SIG-M5 treated with dmso at 0.1 percent for 504 hours (cell line): ENCODE measurements around the gene ANTKMT.

Source experiments
- DNase-seq: peaks from one replicate; lab custom pipeline; 2025; ENCODE audit not compliant: unreplicated experiment; lab: John Stamatoyannopoulos, UW

The ANTKMT gene

DNA sequence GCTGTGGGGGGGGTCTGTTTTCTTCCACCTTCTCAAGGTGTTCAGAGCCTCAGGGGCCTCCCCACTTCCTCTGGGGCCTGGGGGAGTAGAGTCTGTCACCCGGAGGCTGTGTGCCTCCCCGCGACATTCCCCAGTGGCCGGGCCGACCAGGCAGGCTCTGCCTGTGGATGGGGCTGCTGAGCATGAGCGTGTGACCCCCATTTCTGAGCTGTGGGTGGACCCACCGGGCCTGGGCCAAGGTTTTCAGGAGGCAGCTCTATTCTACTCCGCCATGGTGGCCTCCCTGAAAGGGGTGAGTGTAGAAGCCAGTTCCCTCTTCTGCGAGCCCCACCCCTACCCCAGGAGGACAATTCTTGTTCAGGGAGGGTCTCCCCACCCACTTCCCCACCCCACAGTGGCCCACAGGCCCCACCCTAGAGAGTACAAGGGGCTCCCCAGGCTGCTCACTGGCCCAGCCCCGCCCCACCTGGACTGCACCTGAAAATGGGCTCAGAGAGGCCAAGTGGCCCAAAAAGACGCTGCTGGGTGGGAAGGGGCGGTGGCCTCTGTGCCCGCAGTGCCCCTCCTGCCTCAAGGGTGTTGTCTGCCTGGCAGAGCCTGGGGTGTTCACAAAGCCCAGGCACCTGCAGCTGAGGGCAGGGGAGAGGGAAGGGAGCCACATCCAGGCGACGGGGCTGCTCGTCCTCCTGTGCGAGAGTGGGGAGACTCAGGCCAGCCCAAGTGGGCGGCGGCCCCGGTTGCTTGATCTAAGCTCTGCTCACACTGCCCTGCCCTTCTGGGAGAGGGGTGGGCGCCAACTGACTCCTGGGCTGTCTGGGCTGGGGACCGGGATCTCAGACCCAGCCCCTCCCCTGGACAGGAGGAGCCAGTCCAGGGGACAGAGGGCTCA lies 40.9 kb downstream of the ANTKMT start:
- no peak for DNase-seq

DNA sequence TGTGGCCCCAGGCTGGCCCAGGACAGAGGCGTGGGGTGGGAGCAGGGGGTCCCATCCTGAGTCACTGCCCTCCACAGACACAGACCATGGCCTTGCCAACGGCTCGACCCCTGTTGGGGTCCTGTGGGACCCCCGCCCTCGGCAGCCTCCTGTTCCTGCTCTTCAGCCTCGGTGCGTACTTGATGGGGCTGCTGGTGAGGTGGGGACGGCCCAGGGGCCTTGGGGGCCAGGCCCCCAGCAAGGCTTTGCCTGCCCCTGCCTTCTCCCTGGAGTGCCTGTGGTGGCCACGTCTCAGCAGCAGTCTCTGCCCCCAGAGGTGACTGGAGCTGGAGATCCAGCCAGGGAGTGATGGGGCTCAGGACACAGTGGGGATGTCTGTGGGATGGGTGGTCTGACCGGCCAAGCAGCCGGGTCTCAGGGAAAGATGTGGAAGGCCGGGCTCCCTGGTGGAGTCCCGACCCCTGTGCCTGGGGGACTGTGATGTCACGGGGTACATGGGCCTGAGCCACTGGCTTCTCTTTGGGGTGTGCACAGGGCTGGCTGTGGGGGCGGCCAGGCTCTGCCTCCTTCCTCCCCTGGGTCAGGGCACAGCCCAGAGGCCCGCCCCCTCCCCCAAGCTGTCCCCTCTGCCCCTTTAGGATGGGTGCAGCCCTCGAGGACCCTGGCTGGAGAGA lies 41.8 kb downstream of the ANTKMT start:
- DNase-seq, result no peak

DNA sequence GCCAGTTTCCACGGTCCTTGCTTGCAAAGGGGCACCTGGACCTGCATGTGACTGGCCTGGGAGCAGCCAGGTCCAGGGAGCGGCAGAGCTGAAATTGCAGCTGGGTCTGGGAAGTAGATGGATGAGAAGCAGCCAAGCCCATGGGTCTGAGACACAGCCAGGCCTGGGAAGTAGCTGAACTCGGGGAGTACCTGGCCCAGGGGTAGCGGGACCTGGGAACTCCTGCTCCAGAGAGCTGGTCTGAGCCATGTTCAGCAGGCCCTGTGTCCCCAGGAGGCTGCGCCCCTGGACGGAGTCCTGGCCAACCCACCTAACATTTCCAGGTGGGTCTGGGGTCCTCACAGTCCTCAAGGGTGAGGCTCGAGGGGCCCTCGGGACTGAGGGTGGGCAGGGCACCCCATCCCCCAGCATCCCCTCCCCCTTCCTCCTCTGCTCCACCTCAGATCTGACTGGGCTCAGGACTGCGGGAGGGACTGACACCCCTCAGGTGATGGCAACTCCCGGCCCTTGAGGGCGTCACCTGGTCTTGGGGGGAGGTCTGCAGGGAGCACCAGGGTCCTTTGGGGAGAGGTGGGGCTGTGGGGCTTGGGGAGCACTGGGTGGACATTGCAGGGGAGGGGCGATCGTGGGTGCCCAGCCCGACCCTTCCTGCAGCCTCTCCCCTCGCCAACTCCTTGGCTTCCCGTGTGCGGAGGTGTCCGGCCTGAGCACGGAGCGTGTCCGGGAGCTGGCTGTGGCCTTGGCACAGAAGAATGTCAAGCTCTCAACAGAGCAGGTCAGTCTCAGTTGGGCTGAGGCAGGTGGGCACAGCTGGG lies 42.6 kb downstream of the ANTKMT start:
- DNase-seq, result no peak

DNA sequence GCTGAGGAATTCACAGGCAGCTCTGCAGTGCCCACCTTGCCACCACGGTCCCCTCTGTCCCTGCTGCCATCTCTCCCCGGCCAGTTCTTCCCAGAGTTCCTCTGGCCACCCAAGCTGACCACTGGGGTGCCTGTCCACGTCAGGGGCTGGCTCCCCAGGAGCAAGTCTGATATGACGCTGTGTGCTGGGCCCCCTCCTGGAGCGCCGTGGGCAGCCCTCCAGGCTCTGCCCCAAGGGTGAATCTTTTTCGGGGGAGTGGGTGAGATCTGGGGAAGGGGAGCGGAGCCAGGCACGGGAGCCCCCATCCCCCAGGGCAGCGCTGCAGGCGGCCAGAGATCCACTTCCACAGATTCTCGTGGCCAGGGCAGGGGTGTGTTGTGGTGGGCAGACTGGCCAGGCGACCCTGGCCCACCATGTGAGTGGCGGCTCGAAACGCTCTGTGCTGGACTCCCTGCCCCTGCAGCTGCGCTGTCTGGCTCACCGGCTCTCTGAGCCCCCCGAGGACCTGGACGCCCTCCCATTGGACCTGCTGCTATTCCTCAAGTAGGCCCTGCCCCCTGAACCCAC lies 43.3 kb downstream of the ANTKMT start:
- no peak for DNase-seq

DNA sequence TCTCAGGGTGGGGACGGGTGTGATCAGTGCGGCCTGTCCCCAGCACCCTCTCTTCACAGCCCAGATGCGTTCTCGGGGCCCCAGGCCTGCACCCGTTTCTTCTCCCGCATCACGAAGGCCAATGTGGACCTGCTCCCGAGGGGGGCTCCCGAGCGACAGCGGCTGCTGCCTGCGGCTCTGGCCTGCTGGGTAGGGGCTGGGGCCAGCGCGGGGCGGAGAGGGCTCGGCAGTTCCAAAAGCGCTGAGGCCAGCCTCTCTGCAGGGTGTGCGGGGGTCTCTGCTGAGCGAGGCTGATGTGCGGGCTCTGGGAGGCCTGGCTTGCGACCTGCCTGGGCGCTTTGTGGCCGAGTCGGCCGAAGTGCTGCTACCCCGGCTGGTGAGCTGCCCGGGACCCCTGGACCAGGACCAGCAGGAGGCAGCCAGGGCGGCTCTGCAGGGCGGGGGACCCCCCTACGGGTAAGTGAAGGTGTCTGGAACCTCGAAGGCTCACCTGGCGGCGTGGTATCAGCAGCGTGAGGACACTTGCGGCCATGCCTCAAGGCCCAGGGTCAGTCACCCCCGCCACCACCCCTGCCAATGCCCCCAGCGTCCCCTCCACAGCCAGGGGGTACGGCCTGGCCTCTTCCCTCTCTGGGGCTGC lies 44.0 kb downstream of the ANTKMT start:
- no peak for DNase-seq

DNA sequence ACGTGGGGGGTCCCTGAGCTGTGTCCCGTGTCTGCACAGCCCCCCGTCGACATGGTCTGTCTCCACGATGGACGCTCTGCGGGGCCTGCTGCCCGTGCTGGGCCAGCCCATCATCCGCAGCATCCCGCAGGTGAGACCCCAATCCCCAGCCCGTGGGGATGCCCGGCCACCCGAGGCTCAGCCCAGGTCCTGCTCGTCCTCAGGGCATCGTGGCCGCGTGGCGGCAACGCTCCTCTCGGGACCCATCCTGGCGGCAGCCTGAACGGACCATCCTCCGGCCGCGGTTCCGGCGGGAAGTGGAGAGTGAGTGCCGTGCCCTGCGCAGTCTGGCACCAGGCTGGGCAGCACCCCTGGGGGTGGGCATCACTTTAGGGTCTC lies 44.5 kb downstream of the ANTKMT start:
- no peak for DNase-seq

DNA sequence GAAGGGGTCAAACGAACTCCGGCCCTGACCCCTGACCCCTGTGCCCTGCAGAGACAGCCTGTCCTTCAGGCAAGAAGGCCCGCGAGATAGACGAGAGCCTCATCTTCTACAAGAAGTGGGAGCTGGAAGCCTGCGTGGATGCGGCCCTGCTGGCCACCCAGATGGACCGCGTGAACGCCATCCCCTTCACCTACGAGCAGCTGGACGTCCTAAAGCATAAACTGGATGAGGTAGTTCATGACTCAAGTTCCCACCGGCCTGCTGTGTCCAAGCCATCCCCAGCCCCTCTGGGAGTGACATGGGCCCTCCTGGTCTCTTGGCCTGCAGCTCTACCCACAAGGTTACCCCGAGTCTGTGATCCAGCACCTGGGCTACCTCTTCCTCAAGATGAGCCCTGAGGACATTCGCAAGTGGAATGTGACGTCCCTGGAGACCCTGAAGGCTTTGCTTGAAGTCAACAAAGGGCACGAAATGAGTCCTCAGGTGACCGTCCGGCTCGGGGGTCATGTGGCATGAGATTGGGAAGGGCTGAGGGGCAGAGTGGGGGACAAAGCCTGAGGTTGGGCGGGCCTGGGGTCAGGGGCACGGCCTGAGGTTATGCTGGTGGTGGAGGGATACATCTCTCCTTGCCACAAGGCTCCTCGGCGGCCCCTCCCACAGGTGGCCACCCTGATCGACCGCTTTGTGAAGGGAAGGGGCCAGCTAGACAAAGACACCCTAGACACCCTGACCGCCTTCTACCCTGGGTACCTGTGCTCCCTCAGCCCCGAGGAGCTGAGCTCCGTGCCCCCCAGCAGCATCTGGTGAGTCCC lies 45.3 kb downstream of the ANTKMT start:
- no peak for DNase-seq

DNA sequence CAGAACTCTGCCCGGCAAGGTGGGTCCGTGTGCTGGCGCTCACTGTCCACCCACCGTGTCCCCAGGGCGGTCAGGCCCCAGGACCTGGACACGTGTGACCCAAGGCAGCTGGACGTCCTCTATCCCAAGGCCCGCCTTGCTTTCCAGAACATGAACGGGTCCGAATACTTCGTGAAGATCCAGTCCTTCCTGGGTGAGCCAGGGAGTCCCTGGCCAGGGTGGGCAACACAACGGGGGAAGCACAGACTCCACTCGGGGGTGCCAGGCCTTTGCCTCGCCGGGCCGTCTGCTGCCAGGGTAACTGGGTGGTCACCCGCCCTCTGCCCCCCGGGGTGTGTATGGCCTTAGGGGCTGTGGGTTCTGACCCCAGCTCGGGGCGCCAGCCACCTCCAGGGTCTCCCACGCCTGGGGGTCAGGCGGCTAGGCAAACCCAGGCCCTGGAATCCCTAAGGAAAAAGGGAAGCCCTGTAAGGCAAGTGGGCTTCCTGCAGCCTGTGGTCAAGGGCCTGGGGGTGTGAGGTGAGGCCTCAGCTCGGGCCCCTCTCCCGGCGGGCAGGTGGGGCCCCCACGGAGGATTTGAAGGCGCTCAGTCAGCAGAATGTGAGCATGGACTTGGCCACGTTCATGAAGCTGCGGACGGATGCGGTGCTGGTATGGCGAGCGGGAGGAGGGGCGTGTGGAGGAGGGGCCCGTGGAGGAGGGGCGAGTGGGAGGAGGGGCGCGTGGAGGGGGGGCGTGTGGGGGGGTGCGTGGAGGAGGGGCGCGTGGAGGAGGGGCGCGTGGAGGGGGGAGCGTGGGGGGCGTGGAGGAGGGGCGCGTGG lies 46.1 kb downstream of the ANTKMT start:
- no peak for DNase-seq

DNA sequence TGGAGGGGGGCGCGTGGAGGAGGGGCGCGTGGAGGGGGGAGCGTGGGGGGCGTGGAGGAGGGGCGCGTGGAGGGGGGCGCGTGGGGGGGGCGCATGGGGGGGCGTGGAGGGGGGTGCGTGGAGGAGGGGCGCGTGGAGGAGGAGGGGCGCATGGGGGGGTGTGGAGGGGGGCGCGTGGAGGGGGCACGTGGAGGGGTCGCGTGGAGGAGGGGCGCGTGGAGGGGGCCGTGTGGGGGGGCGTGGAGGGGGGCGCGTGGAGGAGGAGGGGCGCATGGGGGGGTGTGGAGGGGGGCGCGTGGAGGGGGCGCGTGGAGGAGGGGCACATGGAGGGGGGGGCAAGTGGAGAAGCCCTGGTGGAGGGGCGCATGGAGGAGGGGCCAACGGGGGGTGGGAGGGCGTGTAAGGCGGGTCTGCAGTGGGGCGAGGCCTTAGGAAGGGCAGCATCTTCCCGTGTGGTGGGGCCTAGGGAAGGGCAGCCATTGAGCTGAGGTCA lies 46.8 kb downstream of the ANTKMT start:
- DNase-seq, result no peak

DNA sequence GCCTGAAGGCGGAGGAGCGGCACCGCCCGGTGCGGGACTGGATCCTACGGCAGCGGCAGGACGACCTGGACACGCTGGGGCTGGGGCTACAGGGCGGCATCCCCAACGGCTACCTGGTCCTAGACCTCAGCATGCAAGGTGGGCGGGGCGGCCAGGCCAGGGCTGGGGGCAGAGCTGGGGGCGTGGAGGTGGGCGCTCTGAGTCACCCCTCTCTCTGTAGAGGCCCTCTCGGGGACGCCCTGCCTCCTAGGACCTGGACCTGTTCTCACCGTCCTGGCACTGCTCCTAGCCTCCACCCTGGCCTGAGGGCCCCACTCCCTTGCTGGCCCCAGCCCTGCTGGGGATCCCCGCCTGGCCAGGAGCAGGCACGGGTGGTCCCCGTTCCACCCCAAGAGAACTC lies 47.5 kb downstream of the ANTKMT start:
- no peak for DNase-seq

DNA sequence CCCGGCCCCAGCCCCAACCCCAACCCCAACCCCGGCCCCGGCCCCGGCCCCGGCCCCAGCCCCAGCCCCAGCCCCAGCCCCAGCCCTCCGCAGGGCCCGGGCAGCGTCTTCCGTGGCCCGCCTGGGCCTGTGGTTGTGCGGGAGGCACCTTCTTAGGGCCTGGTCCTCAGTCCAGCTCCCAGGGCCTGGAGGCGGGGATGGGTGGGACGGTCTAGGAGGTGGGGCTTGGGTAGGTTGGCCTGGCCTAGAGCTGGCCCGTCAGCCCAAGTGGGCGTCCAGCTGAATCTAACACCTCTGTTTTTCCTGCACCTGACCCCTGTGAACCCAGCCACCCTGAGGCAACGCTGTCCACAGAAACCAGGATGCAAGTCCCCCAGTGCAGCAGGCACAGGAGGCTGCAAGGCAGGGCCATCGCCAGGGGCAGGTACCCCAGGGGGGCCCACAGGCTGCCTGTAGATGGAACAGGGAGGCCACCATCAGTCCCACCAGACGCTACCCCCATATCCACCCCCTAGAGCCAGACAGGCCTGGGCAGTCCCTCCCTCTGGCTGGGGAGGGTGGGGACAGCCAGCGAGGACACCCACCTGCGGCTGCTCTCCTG lies 48.3 kb downstream of the ANTKMT start:
- no peak for DNase-seq

DNA sequence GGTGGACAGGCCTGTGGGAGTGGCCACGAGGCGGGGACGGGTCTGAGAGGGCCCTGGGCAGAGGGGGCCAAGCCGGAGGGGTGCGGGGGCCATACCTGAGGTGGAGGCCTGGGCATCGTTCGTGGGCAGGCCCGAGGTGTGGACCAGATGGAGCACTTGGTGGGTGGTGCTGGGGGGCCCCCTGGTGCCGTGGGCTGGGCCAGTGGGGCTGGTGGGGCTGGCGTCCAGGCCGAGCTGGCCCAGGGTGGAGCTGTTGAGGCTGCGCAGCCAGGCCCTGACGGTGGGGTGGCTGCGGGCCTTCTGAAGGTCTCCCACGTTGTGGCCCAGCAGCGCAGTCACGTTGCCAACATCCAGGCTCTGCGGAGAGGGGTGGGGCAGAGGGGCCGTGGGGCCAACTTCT lies 49.0 kb downstream of the ANTKMT start:
- DNase-seq, result no peak

DNA sequence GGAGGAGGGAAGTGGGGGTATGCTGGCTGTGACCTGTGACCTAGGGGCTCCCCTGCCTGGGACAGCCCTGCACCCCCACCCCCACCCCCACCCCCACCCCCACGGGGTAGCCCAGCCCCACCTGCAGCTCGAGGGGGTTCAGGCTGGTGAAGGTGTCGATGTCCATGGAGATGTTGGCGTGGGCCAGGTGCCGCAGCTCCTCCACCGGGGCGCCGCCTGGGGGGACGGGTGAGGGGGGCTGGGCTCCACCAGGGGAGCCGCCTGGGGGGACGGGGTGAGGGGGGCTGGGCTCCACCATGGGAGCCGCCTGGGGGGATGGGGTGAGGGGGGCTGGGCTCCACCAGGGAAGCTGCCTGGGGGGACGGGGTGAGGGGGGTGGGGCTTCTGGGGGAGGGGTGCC lies 49.5 kb downstream of the ANTKMT start:
- DNase-seq, result no peak
